A549 treated with dexamethasone at 1 μM for 4 hours (cell line): ENCODE data around the gene ANKUB1. TPM values are rescaled to one million over a fixed set of nuclear protein-coding genes. Genes with fewer than 3 reads are reported as not detected.

Experiments used
- total RNA-seq: library from RNA; stranded (reverse); fragments of 200-300 nt; extraction: Qiagen RNA extraction; gene quantifications from 5 replicates; pipeline ENCODE4 v1.2.3, GENCODE V29; 2022

The ANKUB1 gene, protein sequence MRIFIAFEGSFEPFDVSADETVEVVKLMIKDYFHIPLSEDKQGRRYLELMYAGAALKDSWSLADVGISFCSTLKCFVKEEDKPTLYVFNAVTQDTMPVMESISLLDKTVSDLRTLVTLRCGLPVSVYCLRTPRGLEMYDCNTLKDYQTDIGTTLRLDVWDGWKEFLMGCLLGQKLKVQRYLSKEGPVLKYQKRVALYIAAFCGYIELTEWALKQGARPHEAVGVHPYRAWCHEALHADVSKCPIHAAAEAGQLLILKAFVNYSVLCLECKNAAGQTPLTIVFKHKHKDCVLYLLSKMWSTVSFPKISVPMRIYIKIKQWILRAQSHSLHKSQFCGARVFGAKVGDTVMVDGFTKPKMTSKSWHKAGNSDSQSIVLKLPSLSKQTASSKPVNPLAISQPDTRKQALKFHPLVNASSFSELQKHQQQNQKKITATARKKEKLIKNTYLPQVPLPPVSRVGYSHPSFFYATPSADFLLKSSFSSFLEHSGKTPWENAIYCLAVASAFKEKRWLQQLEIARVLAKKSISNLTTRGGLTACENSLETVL
- total RNA-seq, result not detected in 5 replicates

GRCh38 chr3:149792452-149793270 is at the start of gene ANKUB1:
Gene ANKUB1 (minus strand): TSS chr3:149792554. CDS start chr3:149792366, 188 bp downstream.

DNA sequence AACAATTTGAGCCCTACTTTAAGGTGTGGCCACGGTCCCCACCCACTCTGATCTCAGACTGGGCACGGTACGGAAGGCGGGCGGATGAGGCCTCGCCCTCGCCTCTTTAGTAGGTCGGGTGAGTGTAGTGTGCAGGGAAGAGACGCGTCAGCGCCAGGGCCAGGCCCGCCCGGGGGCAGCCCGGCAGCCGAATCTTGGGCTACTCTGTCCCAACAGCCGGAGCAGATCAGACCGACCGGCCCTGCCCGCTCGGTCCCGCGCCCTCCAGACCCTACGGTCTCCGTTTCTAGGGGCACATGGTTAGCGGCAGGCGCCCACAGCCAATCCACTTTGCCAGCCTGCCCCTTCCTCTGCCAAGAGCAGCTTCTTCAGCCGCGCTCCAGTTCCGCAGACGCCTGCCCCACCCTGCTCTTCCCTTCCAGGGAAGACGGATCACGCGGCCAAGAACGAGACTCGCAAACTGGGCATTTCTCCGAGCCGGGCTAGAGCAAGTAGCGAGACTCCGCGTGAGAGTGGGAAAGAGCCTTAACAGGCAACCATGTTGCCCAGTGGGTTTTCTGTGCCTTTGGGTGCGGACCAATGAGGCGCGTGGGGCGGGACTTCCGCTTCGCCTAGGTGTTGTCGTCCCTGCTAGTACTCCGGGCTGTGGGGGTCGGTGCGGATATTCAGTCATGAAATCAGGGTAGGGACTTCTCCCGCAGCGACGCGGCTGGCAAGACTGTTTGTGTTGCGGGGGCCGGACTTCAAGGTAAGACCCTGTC is 20.4 kb upstream of the ANKUB1 start, which contains the start of gene RNF13:
Gene RNF13, plus strand, starts transcription at position 610 of the 761 bp plus-strand sequence. CDS start 32,812 bp downstream, outside the sequence.

GRCh38 chr3:149752051-149752787 is 40.1 kb downstream of the ANKUB1 start, which contains the start of gene COMMD2:
Gene COMMD2 (minus strand): TSS chr3:149752489. CDS start chr3:149752444, 45 bp downstream.

Other genes with a start within 250 kb of the ANKUB1 start
- gene WWTR1, start 134.5 kb downstream of the ANKUB1 start, total RNA-seq, result 160 to 212 TPM (median 173 TPM) in 5 replicates
- gene COMMD2, start 40.1 kb downstream of the ANKUB1 start, total RNA-seq, result 30.5 to 36.1 TPM (median 34.4 TPM) in 5 replicates
- gene RNF13, start 20.7 kb upstream of the ANKUB1 start, total RNA-seq, result 34.3 to 48.9 TPM (median 38.8 TPM) in 5 replicates
- 151 to 178 TPM (median 168 TPM) in 5 replicates for gene PFN2, start 178.3 kb upstream of the ANKUB1 start, total RNA-seq